Pulmonary artery endothelial cell (primary cell): ENCODE measurements around the gene GCK. TPM values are rescaled to one million over a fixed set of nuclear protein-coding genes. Genes with fewer than 3 reads are reported as not detected.

Source experiments
- DNase-seq: peaks from one replicate; pipeline ENCODE4 v3.0.0-alpha.2; 2011; ENCODE audit warnings: low read depth, low spot score
- total RNA-seq: library from RNA; depleted of rRNA; stranded (reverse); fragments of >200 nt; gene quantifications from 2 replicates; pipeline ENCODE4 v1.2.3, GENCODE V29; 2014

GCK gene
- total RNA-seq, 1 donor from 2014 or later: 0.26 TPM

DNA sequence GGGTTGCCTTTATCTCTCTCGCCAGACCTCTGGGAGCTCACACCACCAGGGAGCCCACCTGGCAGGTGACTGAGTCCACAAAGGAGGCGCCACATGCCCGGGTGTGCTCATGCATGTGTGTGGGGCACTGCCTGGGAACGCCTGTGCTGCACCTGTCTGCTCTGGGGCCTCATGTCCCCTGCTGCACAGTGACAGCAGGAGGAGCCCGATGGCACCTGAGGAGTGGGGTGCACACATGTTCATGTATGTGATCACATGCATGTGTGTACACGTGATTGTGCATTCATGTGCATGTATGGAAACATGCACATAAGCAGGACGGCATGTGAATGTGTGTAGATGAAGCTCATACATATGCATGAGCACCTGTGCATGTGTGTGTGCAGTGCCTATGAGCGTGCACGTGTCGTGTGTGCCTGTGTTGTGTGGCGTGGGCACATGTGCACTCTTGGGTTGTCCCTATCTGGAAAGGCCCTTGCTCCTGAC, 33.6 kb upstream of the GCK start:
- DNase-seq: no peak

- DNase-seq: no peak
These were observed 32.8 kb upstream of the GCK start for GRCh38 chr7:44222074-44222473.

DNA sequence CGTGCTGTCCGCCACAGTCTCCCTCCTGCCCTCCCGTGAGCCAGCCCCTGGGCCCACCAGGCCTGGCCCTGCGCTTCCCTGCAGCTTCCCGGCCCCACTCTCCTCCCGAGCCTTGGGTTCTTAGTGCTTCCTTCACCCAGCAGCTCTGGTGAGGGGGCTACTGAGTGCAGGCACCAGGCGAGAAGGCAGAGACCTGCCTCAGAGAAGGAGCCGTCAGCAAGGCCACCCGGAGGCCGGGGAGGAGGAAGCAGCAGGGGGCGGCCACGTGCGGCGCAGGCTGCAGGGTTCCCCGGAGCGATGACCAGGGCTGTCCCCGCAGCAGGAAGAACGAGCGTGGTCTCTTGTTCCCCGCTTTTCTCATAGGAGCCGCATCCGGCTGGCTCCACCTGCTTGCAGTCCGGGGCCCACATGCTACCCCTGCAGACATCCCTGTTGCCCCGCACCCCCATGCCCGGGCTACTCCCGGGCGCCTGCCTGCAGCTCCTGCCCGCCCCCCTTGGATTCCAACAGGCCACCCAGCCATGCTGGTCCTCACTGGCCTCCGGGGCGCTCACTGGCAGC, 32.1 kb upstream of the GCK start:
- DNase-seq: no peak

GRCh38 chr7:44220358-44221112, 31.3 kb upstream of the GCK start:
- DNase-seq: no peak

DNA sequence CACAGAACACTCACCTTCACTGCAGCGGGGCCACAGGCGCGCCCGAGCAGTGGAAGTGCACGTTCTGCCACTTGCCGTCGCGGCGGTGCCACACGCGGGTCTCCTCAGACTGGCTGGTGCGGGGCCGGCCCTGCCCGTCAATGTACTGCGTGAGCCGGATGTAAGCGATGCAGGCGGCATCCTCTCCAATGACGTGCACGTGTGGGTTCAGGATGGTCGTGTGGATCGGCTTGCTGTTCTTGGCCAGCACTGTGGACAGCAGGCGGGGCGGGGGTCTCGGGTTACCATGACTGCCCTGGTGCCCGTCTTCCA, 30.8 kb upstream of the GCK start:
- no peak for DNase-seq

GRCh38 chr7:44219371-44220045, 30.3 kb upstream of the GCK start:
- DNase-seq: no peak

- DNase-seq: no peak
These were observed 29.4 kb upstream of the GCK start for GRCh38 chr7:44218418-44219201.

DNA sequence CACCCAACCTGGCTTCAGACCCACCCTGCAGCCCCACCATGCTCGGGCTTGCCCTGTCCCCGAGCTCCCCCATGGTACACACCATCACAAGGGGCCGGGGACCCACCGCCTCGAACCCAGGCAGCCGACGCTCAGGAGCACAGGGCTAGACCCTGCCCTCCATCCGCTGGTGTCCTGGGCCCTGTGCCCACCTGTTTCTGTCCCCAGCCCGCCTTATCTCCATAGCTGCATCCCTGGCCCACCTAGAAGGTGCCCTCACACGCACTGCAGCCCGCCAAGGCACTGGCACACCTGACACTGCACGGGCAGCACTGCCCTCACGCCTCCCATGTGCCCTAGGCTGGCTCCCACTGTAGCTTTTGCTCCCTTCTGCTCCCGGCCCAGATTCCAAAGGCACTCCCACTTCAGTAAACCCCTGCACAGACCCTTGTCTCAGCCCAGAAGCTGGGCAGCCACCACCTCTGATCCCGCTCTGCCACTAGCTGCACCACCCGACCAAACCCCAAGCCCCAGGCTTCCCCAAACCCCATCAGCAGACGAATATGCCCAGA, 28.7 kb upstream of the GCK start:
- no peak for DNase-seq

DNA sequence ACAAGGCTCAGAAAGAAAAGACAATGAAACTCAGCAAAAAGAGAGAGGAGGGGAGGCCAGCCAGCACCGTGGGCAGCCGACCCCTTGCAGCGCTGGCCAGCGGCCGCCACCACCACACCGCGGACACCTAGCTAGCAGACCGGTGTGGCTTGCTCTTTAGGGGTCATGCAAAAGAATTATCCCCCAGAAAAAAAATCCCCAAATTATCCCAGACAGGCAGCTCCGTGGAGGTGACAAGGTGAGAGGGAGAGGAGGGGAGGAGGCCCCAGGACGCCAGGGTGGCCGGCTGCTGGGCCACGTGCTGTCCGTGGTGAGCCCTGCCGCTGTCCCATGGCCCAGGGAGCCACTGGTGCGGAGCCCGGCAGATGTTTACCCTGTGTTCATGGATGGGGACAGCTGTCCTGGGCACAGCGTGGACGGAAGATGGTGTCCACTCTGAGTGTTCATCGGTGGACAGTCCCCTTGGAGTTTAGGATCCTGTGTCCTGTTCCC, 28.0 kb upstream of the GCK start:
- no peak for DNase-seq

DNA sequence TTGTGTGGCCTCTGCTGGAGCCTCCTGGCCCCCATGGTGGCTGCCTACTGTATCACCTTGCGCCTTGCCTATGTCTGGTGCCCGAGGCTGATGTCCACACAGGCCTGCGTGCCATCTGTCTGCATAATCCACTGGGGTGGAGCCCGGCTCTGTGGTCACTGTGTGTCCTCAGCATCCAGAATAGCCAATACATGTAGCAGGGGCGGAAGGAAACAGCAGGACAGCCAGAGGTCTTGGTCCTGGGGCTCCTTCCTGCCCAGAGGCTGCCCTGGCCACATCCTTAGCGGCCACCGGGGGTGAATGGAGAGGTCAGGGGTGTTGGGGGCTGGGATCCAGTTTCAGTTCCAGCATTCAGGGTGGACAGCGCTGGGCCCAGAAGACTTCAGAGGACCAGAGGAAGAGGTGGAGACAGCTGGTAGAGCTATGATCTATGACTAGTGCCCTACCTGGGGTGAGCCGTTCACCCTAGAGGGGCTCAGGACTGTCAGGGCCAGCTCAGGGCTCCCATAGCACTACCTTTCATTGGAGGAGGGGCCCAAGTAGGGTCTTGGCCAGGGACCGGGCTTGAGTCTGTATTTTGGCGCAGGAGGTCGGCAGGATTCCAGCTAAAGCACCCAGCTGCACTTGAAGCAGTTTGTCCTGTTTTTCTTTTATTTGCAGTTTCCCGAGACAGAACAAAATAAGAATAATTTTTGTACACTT, 27.4 kb upstream of the GCK start:
- DNase-seq: no peak

GRCh38 chr7:44216019-44216418, 26.8 kb upstream of the GCK start:
- DNase-seq: no peak

- no peak for DNase-seq
These were observed 26.3 kb upstream of the GCK start for GRCh38 chr7:44215531-44215930.

- no peak for DNase-seq
These were observed 24.7 kb upstream of the GCK start for GRCh38 chr7:44213877-44214388.

DNA sequence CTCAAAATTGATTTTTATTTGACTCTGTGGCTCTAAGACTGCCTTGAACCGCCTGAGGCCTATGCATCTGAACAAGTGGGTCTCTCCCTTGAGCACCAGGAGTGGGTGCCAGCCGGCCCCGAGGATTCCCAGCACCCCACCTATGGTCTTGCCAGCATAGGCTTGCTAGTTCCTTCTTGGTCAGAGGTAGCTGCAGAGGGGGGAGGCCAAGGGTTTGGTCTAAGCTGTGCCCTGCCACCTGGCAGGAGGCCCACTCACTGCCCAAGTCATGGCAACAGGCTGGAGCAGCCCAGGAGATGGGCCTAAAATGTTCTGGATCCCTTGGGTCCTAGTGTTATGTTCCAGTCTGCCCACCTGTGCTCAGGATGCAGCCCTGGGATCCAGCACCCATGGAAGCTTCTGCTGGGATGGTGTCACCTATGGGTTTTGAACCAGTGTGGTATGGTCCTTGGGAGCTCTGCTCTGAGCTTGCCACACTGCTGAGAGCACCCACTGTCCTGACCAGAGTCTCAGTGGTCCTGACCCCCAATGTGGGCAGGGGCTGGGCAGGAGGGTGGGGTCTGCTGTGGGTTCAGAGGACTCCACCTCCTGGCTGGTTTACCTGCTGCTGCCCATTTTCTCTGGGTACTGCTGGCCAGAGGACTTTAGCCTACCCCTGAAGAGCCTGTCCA, 24.1 kb upstream of the GCK start:
- DNase-seq: no peak

- no peak for DNase-seq
These were observed 23.4 kb upstream of the GCK start for GRCh38 chr7:44212581-44213184.

GRCh38 chr7:44212018-44212417, 22.8 kb upstream of the GCK start:
- no peak for DNase-seq

DNA sequence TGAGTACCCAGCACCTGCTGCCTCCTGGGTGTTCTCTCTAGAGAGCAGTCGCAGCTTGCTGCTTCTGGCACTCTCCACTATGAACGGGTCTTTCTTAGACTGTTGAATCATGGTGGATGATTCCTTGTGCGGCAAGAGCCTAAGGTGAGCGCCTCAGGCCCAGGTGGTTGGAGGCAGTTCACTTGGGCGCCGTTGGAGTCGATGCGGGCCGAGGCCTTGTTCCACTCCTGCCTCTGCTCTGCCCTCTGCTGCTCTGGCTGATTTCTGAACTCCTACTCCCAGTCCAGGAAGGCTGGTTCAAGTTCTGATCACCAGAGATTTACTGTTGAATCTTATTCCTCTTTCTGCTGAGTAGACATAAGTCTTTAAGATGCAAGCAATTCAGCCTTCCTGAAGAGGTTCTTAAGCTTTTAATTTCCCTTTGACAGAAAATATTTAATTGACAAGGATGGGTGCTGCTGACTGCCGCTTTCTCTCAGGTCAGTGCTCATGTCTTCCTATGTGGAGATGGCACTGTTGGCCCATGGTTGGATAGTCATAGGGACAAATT, 22.0 kb upstream of the GCK start:
- DNase-seq: no peak

DNA sequence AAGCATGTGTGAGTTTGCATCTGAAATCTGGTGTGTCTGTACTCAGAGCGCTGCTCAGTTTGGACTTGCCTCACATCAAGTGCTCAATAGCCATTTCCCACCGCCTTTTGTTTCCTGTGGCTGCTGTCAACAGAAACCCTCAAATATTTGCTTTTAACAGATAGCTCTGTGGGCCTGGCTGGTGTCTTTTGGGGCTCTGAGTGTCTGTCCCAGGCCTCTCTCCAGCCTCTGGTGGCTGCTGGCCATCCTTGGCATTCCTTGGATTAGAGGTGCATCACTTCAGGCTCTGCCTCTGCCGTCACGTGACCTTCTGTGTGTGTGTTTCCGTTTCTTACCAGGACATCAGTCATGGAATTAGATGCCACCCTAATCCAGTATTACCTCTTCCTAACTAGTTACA, 20.9 kb upstream of the GCK start:
- no peak for DNase-seq

- no peak for DNase-seq
These were observed 18.8 kb upstream of the GCK start for GRCh38 chr7:44208085-44208484.
